Breast epithelium (tissue), 3 donors: ENCODE results near the gene GRK5.

Experiments used
- POLR2A ChIP-seq: fragments of 450-650 bp; IDR thresholded peaks from one replicate; pipeline ENCODE4 v1.6.1; 2016; ENCODE audit warnings: antibody characterized with exemption, mild to moderate bottlenecking, moderate library complexity
- POLR2AphosphoS5 ChIP-seq, 3 donors: sonication (generic); formaldehyde crosslinking; IDR thresholded peaks; one replicate each; pipeline ENCODE4 v1.6.1; 2017; ENCODE audit warnings: antibody characterized with exemption in 3 of 3
- TF ChIP-seq, protein P1 (sequence below), 3 donors: fragments of 450-650 bp; IDR thresholded peaks; one replicate each; pipeline ENCODE4 v1.5.1; 2016 to 2017; ENCODE audit warnings: antibody characterized with exemption in 3 of 3, mild to moderate bottlenecking in 3 of 3, moderate library complexity in 3 of 3

DNA sequence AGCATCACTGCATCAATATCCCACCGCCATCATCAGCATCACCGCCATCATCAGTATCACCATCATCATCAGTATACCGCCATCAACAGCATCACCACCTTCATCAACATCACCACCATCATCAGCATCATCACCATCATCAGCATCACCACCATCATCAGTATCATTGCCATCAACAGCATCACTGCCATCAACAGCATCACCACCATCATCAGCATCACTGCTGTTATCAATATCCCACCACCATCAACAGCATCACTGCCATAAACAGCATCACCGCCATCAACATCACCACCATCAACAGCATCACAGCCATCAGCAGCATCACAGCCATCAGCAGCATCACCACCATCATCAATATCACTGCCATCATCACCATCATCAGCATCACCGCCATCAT, 219.3 kb downstream of the GRK5 start:
- TF ChIP-seq, protein P1, sequence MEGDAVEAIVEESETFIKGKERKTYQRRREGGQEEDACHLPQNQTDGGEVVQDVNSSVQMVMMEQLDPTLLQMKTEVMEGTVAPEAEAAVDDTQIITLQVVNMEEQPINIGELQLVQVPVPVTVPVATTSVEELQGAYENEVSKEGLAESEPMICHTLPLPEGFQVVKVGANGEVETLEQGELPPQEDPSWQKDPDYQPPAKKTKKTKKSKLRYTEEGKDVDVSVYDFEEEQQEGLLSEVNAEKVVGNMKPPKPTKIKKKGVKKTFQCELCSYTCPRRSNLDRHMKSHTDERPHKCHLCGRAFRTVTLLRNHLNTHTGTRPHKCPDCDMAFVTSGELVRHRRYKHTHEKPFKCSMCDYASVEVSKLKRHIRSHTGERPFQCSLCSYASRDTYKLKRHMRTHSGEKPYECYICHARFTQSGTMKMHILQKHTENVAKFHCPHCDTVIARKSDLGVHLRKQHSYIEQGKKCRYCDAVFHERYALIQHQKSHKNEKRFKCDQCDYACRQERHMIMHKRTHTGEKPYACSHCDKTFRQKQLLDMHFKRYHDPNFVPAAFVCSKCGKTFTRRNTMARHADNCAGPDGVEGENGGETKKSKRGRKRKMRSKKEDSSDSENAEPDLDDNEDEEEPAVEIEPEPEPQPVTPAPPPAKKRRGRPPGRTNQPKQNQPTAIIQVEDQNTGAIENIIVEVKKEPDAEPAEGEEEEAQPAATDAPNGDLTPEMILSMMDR (IDR thresholded peaks at IDR 0.05), result no peak
- no peak for TF ChIP-seq POLR2A
- TF ChIP-seq POLR2AphosphoS5 (IDR thresholded peaks at IDR 0.05), result no peak
